ENCODE data around the gene NREP.
A peak's percentile ranks its signal among the peaks of the same experiment; 100 is the strongest.

The NREP gene

DNA sequence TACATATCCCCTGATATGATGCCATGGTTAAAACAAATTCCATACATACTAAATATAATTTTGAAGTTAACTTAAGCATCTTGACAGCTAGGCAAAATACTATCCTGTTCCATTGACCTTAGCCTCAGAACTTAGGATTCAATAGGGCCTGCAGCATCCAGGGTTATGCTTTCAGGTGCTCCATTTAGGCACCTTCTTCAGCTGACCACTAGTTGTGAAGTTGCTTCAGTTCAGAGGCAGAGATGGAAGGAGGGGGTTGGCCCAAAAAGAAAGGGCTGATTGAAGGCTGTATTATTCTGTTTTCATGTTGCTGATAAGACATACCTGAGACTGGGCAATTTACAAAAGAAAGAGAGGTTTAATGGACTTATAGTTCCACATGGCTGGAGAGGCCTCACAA is 7.0 kb upstream of the NREP start:
- DNase-seq = no peak

DNA sequence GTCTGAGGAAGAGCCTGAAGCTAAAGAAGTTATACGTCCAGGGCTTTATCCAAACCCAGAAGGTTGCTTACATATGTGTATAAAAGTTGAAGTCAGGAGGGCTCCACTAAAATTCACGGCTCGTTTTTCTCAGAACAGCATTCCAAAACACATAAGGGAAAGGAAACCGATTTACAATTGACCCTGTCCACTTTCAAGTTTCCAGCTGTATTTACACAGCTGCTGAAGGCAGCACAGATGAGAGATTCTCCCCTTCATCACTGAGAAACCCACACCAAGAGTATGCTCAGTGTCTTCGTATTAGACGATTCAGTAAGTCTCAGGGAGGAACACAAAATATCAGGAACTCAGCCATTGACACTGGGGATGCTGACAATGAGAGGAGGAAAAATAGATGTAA is 5.9 kb upstream of the NREP start:
- DNase-seq = no peak

DNA sequence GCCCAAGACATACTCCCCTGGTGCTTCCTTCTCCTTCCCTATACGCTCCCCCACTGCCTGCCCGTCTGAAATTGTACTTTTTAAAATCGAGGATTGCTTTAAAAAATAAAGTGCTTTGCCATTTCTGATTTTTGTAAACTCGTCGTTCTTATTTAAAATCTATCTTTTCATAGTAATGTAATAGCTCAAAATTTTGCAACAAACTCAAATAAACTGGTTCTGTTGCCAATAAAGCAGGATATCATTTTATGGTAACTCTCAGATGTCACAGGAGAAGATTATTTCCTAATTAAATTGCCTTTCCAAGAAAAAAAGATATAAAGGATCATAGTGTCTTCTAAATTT is 1.3 kb upstream of the NREP start:
- DNase-seq = no peak

DNA sequence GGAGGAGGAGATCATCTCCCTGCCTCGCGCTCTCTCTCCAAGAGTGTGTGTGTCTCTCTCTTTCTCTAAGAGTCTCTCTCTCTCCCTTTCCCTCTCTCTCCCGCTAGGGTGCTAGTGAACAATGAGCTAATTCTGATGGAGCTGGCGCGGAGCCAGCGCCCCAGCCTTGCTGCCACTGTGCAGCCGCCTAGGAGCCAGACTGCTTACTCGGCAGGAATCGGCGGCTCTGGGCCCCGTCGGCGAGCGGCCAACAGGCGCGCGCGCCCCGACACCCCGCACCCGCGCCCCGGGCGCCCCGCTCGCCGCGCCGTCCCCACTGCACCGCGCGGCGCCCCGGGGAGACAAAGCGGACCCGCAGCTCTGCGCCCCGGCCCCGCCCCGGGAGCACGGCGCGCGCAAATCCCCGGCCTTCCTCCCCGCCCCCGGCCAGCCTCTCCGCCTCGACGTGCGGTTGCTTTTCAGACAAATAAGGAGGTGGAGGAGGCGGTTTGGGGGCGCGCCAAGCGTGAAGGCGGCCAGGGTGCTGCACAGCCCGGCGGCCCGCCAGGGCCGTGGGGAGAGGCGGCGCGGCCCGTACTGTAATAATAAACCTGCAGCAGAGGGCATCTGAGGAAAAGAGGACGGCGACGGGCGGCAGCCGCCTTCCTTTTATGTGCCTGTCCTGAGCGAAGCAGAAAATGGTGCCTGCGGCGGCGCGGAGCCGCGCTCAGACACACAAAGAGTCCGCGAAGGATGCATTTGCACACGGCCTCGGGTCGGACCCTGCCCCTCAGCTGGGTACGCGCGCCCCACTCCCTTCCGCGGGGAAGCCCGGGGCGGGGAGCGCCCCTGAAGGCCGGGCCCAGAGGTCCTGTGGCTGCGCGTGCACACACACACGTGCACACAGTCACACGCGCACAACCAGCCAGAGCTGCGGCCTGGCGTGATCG is 625 bp upstream of the NREP start:
- peak; percentile 88 for DNase-seq

DNA sequence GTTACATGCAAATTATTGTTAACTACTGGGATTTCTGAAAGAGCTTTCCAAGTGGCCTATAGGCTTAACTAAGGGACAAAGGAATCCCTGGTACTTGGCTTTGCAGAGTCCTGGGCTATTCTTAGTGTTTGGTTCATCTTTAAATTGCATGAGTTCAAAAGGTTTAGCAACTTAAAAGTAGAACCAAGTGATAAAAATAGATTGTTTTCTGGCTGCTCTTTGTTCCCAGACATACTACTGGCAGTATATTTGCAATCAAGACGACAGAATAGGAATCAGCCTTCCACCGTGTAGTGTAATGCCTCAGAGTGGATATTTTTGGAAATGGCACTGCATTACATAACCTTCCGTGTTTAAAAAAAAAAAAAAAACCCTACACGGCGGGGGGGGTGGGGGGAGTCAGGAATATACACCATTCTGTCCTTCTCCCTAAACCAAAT is 1.0 kb downstream of the NREP start:
- peak; percentile 50 for DNase-seq

DNA sequence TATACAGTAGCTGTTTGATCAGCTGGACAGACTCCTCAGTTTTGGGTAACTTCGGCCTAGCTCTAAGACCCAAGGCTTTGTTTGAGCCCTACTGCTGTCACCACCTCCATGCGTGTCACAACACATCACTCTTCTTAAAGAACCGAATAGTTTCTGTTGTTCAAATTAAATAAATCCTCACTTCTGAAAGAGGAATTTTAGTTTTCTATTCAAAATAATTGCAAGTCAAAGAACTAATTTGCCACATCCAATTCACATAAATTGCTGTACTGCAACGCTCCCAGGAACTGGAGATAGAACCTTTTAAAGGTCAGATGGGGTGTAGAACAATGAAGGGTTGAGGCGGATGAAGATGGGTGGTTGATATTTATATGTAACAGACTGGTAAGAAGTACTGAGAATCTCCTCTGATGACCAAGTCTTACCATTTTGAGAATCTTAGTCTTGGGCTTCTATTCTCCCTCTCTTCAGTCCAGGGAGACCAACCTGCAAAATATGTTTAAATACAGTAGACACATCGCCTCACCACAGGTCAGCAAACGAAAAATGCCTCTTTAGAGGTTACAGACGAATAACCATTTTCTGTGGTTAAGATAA is 1.6 kb downstream of the NREP start:
- peak; percentile 50 for DNase-seq

DNA sequence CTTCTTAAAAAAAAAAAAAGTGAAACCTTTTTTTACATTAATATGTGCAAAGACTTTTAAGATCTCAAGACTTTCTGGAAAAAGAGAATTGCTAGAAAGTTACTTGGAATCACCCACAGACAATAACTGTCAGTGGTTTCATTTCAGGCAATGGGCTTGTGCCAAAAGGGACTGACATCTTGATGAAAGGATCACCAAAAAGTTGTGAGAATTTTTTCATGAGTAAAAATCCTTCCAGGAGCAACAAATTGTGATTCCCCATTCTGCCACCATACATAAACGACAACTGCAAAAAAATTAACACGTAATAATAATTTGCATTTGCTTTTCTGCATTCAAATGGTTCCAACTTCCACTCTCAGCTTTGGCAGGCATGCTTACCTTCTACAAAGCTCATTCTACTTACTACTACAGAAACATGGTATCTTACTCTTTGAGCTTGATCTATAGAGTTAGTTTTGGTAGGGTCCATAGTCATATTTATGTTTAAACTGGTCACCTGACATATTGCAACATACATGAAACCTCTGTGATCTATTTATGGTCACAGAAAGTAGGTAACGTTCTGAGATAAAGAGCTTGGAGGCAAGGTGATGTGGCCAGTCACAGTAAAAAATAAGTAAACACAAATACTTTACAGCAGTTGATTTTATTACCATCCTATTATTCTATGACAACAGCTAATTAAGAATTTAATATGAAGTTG is 3.0 kb downstream of the NREP start:
- DNase-seq = no peak

DNA sequence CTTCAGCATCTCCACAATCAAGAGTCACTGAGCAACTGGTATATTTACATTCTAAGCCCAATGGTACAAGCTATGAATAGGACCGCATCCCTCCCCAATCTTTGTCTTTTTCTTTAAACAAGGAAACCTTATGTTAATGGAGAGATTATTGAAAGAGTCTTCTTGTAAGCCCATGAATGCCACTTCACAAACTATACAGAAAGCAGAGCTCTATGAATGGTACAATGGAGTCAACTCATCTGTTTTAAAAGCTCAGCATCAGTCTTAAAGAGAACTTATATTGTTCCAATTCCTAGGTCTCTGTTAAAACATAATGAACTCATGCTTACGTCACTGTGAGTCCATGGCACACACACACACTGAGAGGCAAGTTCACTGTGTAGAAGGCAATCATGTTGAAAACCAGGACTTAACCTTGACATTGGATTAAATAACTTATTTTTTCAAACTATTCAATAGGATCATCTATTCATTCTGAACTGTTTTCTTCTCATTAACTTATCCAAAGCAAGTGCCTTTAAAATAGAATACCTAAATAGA is 4.5 kb downstream of the NREP start:
- DNase-seq = no peak

DNA sequence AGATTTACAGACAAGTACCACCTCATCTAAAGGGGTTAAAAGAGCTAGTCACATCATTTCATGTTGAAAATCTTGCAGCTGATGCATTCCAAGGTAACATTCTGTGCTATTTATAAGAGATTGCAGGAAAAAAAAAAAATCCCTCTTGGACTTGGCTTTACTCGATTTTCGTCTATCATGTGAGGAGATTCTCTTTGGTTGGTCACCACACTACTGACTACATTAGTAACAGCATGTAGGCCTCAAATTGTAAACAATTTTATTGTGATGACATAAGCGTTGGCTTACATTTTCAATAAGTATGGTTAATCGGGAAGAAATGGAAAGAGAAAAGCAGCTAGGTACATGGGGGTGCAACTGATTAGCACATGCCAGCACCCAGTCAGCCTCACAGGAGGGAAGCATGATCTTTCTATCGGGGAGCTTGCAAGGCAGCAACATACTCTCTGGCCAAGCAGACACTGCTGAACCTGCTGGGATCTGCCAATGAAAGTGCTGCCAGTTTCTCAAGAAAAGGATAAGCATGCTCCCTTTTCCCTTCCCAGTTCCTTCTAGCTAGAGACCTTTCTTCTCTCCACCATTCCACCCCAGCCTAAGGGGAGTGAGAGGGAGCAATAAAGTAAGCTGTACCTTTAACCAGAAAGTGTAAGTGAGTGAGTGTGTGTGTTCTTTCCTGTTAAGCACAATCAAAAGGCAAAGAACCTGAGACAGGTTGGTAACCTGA is 7.5 kb downstream of the NREP start:
- no peak for DNase-seq

DNA sequence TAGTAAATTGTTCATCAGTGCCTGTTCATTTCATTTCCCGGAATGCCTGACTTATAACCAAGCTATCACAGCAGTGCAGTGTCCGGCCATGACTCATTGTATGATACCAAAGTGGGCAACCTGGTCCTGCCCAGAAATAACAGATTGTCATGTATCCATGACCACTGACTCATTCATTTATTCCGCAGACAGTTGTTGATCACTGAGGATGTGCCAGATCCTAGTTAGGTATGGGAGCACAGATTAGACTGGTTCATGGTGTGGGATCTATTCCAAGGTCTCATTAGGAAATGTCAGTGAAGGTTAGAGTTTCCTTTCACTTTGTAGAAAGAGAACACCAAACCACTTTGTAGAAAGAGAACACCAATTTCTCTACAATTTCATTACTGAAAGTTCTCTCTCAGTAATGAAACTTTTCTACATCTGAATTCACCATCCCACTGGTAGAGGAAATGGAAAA is 8.7 kb downstream of the NREP start:
- DNase-seq = no peak

DNA sequence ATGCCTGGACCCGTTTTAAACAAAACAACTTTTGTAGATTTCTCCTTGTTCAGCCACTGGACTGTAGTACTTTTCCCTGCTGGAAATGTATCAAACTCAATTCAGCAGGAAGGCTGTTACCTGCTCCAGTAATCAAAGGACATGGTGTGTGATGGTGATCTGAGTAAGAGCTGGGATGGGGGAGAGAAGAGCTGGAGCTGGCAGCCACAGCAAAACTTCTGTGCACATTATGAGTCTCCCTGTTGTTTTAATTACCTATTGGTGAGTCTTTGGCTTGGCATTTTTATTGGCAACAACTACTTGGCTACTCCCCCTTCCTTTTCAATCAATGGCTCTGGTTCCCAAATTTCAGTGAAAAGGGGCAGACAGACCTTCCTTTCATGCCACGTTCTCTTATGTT is 9.7 kb downstream of the NREP start:
- no peak for DNase-seq

DNA sequence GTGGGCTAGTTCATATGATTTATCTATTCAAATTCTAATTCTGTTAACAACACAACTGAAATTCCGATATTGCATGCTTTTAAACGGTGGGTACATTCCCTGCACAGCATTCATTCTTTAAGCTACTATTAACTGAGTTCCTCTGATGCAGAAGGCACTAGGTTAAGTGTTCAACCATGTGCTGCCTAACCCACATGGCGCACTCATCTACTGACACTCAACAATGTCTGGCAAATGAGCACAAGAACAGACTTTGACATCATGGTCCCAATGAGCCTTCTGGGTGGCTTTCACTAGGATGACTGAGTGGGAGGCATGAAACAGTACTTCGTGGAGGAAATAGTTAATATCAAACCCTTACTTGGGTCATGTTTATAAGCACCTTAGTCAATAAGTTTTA is 10.2 kb downstream of the NREP start:
- DNase-seq = no peak

DNA sequence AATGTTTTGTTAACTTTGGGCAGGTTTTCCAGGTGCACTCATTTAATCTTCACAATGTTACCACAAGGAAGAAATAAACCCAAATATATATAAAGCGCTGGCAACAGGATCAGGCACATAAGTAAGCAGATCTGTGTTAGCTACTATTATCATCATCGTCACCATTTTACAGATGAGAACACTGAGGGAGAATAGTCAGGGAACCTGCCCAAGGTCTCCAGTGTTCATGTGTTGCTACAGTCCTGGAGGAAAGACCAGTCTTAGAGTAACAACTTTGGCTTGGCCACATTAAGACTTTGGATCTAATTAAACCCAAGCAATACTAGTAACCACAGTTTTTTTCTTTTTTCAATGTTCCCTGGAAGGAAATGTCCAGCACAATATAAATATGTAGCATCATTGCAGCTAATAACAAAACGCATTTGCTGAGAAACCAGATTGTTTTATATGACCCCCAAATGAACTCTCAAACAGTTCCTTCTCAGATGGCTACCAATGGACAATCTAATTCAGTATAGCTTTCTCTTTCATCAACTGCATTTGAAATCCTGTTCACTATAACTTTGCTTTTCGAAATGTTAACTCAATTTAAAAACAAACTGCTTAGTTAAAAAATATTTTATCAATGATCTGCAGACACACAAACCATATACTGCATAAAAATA is 11.8 kb downstream of the NREP start:
- DNase-seq = no peak

DNA sequence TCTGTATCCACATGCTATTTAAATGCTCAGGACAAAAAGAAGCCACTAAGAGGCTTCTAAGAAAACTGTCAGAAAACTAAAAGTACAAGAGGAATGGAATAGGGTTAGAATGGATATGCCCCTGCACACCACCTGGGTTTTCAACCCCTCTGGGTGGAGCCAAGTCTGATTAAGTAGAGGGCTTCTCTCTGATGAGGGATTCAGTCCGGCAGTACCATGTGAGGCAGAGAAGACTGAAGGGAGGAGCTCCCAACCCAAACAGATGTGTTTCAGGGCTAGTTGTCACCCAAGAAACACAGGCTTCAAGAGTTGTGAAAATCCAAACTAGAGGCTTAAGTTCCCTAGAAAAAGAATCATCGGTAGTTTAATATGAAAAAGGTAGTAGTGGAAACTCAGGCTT is 12.5 kb downstream of the NREP start:
- DNase-seq = no peak

DNA sequence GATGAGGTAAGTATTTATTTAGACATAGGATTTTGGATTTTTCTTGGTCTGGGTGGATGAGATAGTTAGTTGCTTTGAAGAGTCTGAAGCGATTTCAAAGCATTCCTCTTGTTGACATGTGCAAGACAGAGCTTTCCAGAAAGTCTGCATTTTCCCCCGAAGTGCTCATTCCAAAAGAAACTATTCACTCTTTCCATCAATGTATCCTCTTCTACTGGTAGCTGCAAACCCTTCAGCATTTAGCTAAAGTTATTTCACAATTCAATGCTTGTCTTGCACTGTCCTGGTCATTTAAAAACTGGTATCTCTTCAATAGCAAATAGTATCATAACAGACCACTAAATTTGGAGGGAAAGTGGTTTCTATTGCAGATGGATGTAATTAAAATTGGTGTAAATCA is 13.0 kb downstream of the NREP start:
- no peak for DNase-seq

DNA sequence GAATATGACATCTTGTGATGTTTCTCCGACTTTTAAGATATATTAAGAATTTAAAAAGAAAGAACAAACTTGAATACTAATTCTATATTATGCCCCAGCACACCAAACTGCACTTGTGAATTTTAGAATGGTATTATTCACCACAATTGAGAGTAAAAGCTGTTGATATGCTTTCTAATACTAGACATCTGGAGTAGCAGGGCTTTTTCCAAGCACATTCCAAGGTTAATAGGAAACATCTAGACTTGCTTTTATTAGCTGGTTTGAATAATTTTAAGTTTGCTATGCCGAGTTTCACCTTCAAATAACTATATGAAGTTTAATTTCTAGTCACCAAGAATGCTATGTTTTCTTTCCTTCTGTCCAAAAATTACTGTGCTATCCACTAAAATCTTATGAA is 13.5 kb downstream of the NREP start:
- no peak for DNase-seq

DNA sequence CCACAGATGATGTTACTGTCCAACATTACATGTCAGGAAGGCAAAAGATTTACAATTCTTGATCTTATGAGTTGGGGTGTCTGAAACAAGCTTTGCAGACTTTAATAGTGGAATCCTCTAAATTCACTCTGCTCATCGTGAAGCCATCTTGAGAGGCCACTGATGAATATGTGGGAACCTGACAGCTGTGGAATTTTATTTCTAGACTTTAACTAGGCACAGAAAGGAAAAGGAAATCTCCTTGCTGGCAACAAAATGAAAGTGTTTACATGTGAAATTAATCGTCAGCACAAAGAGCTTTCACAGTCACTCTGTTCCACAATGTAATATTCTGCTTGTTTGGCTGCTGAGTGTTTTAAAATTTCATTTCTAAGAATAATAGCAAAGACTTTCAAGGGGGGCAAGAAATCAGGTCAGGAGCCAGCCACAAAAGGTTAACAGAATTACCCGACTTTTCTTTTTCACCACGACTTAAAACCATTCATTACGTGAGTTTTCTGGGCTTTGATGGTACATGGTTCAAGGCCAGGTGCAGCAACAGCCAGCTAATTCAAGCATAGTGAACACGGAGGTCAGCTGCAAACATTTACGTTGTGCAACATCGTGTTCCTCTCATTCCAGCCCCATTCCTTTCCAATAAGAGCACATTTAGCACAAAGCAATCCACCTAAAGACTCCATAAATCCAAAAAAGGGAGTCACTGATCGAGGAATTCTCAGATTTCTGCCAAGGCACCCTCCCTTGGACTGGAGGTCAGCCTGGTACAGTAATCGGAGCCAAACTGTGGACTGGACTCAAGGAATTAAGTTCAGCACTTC is 14.6 kb downstream of the NREP start:
- DNase-seq = peak; percentile 59

DNA sequence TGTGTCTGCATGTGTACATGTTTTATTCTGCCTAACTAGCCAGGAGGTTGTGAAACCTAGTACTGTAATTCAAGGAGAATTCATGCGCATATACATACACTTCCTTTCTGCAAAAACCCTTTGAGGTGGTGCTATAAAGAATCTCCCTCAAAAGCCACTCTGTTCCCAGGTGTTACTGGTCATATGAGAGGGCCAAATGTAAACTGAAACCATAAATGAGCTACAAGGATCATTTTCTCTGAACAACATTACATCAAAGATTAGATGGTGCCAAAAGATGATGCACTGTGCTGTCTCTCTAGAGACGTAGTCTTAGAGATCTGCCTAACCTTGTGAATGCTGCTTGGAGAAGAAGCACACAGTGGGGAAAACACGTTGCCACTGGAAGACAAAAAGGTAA is 15.7 kb downstream of the NREP start:
- DNase-seq = peak; percentile 68

DNA sequence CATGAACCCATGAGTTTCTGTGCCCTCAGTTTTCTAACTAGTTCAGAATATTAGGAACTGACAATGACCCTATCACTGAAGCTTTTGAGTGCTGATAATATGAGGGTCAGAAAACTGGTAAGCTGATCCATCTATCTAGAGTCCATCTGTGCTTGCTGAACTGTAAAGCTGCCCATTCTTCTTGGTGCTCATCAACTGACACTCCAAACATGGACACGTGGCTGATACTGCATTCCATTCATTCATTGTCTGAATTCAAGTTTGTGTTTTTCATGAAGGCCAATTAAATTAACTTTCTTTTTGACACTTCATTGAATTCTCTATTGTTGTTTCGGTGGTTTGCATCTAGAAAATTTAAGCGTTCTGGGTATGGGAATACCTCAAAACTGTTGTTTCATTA is 17.6 kb downstream of the NREP start:
- DNase-seq = no peak

DNA sequence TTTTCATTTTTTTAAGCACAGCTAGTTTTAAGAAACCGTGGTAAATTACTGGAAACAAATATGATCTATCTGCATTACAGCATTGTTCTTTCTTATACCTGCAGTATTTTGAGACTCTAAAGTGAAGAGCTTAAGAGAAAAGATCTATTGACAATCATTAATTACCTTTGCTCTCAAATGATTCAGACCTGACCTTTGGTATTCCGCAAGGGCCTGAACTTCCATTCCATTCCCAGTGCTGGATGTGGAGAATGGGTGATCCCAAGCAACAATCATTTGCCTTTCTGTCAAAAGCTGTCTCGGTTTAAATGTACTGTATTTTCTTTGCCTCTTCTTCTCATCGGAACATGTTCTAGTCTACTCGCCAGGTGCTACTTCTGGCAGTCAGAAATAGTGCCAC is 18.9 kb downstream of the NREP start:
- no peak for DNase-seq

DNA sequence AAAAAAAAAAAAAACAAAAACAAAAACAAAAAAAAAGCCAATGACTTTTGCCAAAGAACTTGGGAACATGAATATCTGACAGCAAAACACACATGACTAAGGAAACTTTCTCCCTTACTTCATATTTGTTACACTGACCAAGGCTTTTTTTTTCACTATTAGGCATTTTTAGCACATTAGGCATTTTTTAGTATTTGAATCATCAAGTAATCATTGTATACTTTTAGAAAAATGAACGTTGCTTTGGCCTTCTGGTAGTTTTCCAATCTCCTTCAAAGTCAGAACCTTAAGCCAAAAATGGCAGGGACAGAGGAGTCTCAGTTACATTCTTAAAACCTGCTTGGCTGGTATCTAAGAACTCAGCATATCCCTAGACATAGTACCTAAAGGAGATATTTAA is 19.3 kb downstream of the NREP start:
- no peak for DNase-seq

Data from DMS79 treated with DMSO at 0.1 percent for 48 hours (cell line).